GM19240 (cell line): Measurements from ENCODE around the gene RCL1.
"Not testable (repeated sequence)": the region's sequence is repeated elsewhere in the genome, so short reads cannot be mapped to it uniquely, and the experiment has no call there.

Experiments used
- DNase-seq: peaks from one replicate; pipeline ENCODE4 v3.0.0; 2011; ENCODE audit warnings: low spot score; ENCODE audit not compliant: insufficient read length

RCL1 gene

DNA sequence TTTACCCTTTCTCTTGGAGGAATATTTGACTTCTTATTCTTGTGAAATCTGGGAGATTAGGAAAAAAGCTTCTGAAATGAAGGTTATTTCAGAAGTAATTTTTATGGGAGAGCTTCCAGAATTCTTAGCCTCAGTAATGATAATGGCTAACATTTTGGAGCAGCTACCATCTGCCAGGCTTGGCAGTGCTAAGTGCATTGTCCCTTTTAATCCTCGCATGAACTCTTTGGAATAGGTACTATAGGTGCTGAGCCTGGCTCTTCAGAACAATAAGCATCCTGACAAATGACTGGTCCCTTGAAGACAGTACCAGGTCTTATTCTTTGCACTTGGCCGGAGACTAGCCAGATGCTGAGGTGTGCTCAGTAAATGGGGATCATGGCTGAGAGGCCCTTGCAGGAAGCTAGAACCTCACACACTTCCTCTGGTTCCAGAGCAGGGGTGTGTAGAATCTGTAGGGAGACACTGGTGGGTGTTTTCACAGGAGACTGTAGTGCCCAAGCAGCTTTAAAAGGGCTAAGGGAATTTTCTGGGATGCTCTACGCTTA lies 90.7 kb downstream of the RCL1 start:
- DNase-seq: no peak

GRCh38 chr9:4886698-4887097 lies 94.0 kb downstream of the RCL1 start:
- DNase-seq: peak; percentile 27

DNA sequence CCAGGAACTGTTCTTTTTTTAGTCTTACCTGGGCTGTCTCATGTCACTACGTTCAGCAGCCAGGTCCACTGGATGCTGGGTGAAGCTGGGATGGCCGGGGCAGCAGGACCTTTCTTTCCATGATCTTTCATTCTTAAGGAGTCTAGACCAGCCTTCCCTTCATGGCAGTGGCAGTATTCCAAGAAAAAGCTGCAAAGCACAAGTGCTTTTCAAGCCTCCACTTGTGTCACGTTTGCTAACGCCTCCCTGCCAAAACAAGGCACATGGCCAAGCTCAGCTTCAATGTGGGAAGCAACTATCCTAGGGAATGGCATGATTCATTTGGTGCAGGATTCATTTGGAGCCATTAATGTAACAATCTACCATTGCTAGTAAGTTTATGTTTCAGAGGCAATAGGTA lies 94.8 kb downstream of the RCL1 start:
- no peak for DNase-seq

GRCh38 chr9:4890242-4890641 lies 97.5 kb downstream of the RCL1 start:
- DNase-seq: no peak

DNA sequence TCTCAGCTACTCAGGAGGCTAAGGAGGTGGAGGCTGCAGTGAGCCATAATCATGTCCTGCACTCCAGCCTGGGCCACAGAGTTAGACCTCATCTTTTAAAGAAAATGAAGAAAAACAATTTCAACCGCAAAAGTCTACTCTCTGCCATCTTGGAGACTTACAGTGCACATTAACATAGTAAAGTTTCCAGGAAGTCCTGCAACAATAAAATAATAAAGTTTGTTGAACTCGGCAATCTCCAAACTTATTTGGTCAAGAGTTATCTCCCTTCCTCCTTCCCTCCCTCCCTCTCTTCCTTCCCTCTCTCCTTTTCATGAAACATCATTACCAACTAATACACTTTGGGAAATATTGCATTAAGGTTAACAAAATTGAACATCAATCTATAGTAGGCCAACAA lies 98.2 kb downstream of the RCL1 start:
- DNase-seq: no peak

DNA sequence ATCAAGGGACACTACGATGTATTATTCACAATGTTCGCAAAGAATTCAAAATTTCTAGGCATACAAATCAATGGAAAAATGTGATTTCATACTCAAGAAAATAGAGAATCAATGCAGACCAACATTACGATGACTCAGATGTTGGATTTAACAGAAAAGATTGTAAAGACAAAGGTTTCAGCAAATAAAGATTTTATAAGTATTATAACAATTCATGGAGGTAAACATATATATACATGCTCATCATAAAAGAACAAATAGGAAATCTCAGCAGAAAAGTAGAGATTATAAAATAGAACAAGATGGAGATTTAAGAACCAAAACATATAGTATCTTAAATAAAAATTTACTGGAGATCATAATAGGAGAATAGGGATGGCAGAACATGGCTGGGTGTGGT lies 98.9 kb downstream of the RCL1 start:
- DNase-seq: no peak

- no peak for DNase-seq
Measured at GRCh38 chr9:4892501-4893194, 99.9 kb downstream of the RCL1 start.

DNA sequence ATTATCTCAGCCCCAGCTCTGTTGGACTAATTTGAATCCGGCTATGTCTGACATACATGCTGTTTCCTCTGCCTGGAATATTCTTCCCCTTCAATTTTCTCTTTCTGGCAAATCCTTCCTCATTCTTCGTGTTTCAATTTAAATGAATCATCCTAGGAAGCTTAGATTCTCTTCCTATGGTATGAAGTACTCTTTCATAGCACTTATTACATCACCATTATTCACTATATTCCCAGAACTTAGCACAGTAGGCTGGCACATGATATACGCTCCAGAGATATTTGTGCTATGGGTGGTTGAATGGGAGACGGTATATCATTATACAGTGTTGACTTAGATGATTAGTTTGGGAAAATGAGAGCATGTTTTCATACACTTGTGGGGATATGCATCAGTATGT lies 101.3 kb downstream of the RCL1 start:
- DNase-seq: no peak

DNA sequence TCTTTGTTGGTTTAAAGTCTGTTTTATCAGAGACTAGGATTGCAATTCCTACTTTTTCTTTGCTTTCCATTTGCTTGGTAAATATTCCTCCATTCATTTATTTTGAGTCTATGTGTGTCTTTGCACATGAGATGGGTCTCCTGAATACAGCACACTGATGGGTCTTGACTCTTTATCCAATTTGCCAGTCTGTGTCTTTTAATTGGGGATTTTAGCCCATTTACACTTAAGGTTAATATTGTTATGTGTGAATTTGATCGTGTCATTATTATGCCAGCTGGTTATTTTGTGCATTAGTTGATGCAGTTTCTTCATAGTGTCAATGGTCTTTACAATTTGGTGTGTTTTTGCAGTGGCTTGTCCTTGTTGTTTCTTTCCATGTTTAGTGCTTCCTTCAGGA lies 107.1 kb downstream of the RCL1 start:
- not testable (repeated sequence) for DNase-seq

- not testable (repeated sequence) for DNase-seq
Measured at GRCh38 chr9:4901401-4902134, 108.8 kb downstream of the RCL1 start.

DNA sequence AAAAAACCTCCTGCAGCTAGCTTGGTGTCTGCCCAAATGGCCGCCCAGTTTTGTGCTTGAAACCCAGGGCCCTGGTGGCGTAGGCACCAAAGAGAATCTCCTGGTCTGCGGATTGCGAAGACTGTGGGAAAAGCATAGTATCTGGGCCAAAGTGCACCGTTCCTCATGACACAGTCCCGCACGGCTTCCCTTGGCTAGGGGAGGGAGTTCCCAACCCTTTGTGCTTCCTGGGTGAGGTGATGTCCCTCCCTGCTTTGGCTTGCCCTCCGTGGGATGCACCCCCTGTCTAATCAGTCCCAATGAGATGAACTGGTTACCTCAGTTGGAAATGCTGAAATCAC lies 109.4 kb downstream of the RCL1 start:
- DNase-seq: no peak

GRCh38 chr9:4904322-4905134 lies 111.8 kb downstream of the RCL1 start:
- no peak for DNase-seq

DNA sequence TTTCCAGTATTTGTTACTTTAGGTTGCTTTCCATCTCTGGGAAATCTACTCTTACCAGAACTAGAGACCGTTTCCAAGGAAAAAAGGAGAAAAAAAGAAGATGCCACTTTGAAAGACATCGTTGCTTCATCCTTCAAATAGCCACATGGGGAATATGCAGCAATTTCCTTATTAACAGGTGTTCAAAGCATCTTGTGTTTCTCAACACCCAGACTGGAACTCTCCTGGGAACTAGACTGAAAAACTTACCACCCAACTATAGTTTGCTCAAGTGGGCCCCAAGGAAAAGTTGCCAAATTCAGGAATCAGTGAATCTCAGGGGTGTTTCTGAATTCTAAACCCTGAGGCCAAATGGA lies 112.4 kb downstream of the RCL1 start:
- no peak for DNase-seq
